Thoracic aorta (tissue), 2 donors: ENCODE results near the gene VPS13C. TPM values are rescaled to one million over a fixed set of nuclear protein-coding genes. Genes with fewer than 3 reads are reported as not detected.

Experiments
- ATAC-seq: fragments of 150-250 bp; one replicate; pipeline ENCODE4 v1.8.0; 2017; ENCODE audit warnings: low read depth; ENCODE audit not compliant: insufficient number of reproducible peaks, low FRiP score
- DNase-seq: peaks from one replicate; pipeline ENCODE4 v3.0.0-alpha.2; 2020; ENCODE audit warnings: low spot score
- H3K27ac ChIP-seq, 2 donors: fragments of 200-600 bp; sonication (generic); 1 replicate in 1 of 2; 2 replicates in 1 of 2; pipeline ENCODE4 v1.5.1; 2016; ENCODE audit warnings: mild to moderate bottlenecking in 2 of 2, moderate library complexity in 2 of 2
- H3K27me3 ChIP-seq: fragments of 200-600 bp; sonication (generic); replicated peaks from 2 replicates; pipeline ENCODE4 v1.6.0; 2016; ENCODE audit warnings: mild to moderate bottlenecking; ENCODE audit not compliant: insufficient read depth
- H3K36me3 ChIP-seq: fragments of 200-600 bp; sonication (generic); one replicate; pipeline ENCODE4 v1.5.1; 2016
- H3K4me1 ChIP-seq, 2 donors: fragments of 200-600 bp; sonication (generic); 1 replicate in 1 of 2; 2 replicates in 1 of 2; pipeline versions ENCODE4 v1.5.1 to v1.6.0; 2016; ENCODE audit warnings: low read depth in 2 of 2, mild to moderate bottlenecking in 1 of 2; ENCODE audit not compliant: control insufficient read depth in 1 of 2
- H3K4me3 ChIP-seq: fragments of 200-600 bp; sonication (generic); 2 replicates; pipeline ENCODE4 v1.5.1; 2016; ENCODE audit warnings: mild to moderate bottlenecking
- H3K9me3 ChIP-seq: fragments of 200-600 bp; sonication (generic); 2 replicates; pipeline ENCODE4 v1.5.1; 2016
- CTCF ChIP-seq: fragments of 200-600 bp; sonication (generic); IDR thresholded peaks from one replicate; pipeline ENCODE4 v1.5.1; 2019; ENCODE audit warnings: antibody characterized with exemption
- total RNA-seq, 2 donors: library from RNA; depleted of rRNA; stranded (reverse); fragments of >200 nt; gene quantifications; one replicate each; pipeline versions ENCODE4 v1.1.0 to v1.2.3, GENCODE V29; 2016

VPS13C gene
- total RNA-seq, 2 donors from 2014 or later, result 93.3 to 99.0 TPM

- TF ChIP-seq CTCF, result no peak
- H3K9me3 ChIP-seq, result no peaks in the 10 kb centered on the region
- ATAC-seq (no peak), DNase-seq (no peak)
- H3K4me3 ChIP-seq, result no peak overlapping the region
- H3K27me3 ChIP-seq, result no peaks in the 10 kb centered on the region
- H3K27ac ChIP-seq, result no peak overlapping the region
- no peaks in the 10 kb centered on the region for H3K36me3 ChIP-seq
- H3K4me1 ChIP-seq, result no peaks in the 10 kb centered on the region
These were observed 231.3 kb downstream of the VPS13C start for GRCh38 chr15:61828860-61829513.

- H3K36me3 ChIP-seq, result no peaks in the 10 kb centered on the region
- no peaks in the 10 kb centered on the region for H3K4me1 ChIP-seq
- H3K9me3 ChIP-seq, result no peaks in the 10 kb centered on the region
- ATAC-seq (no peak), DNase-seq (no peak)
- no peak overlapping the region for H3K27ac ChIP-seq
- no peaks in the 10 kb centered on the region for H3K27me3 ChIP-seq
- H3K4me3 ChIP-seq, result no peak overlapping the region
- TF ChIP-seq CTCF, result no peak
These were observed 232.2 kb downstream of the VPS13C start for GRCh38 chr15:61828008-61828407.

- DNase-seq, result no peak
- Histone ChIP-seq H3K36me3 (no peaks in the 10 kb centered on the region), H3K27ac (no peak overlapping the region), H3K4me3 (no peak overlapping the region), H3K9me3 (no peaks in the 10 kb centered on the region), H3K27me3 (no peaks in the 10 kb centered on the region), H3K4me1 (no peaks in the 10 kb centered on the region)
- TF ChIP-seq CTCF, result no peak
- no peak for ATAC-seq
These were observed 233.1 kb downstream of the VPS13C start for GRCh38 chr15:61827131-61827530.

- TF ChIP-seq CTCF, result no peak
These were observed 236.0 kb downstream of the VPS13C start for GRCh38 chr15:61824291-61824690.

GRCh38 chr15:61822511-61822910 is 237.7 kb downstream of the VPS13C start:
- DNase-seq (no peak), ATAC-seq (no peak)
- TF ChIP-seq CTCF, result no peak
- Histone ChIP-seq H3K4me3 (no peak overlapping the region), H3K27ac (no peak overlapping the region), H3K9me3 (no peaks in the 10 kb centered on the region), H3K4me1 (no peaks in the 10 kb centered on the region), H3K36me3 (no peaks in the 10 kb centered on the region), H3K27me3 (no peaks in the 10 kb centered on the region)

More at GRCh38 chr15:61824291-61824690, 236.0 kb downstream of the VPS13C start:
- no peaks in the 10 kb centered on the region for H3K36me3 ChIP-seq
- no peak overlapping the region for H3K4me3 ChIP-seq
- ATAC-seq (no peak), DNase-seq (no peak)
- no peak overlapping the region for H3K27ac ChIP-seq
- H3K4me1 ChIP-seq, result no peaks in the 10 kb centered on the region
- no peaks in the 10 kb centered on the region for H3K27me3 ChIP-seq
- H3K9me3 ChIP-seq, result no peaks in the 10 kb centered on the region
